ENCODE measurements around the gene FBXW5. TPM values are rescaled to one million over a fixed set of nuclear protein-coding genes. Genes with fewer than 3 reads are reported as not detected.

The FBXW5 gene
- total RNA-seq, 1 donor from 2014 or later, result 62.4 TPM

- DNase-seq (ENCODE audit: low spot score), result no peak
Measured at GRCh38 chr9:136934277-136934676, 10.3 kb downstream of the FBXW5 start.

- no peak for DNase-seq (ENCODE audit: low spot score)
Measured at GRCh38 chr9:136931611-136932130, 12.9 kb downstream of the FBXW5 start.

GRCh38 chr9:136930014-136930413, 14.5 kb downstream of the FBXW5 start:
- no peak for DNase-seq (ENCODE audit: low spot score)

- no peak for DNase-seq (ENCODE audit: low spot score)
Measured at GRCh38 chr9:136928591-136928990, 15.9 kb downstream of the FBXW5 start.

GRCh38 chr9:136927343-136928271, 16.9 kb downstream of the FBXW5 start:
- no peak for DNase-seq (ENCODE audit: low spot score)

GRCh38 chr9:136926749-136927148, 17.8 kb downstream of the FBXW5 start:
- DNase-seq (ENCODE audit: low spot score), result no peak

- DNase-seq (ENCODE audit: low spot score), result no peak
Measured at GRCh38 chr9:136926154-136926704, 18.3 kb downstream of the FBXW5 start.

GRCh38 chr9:136925414-136926153, 19.0 kb downstream of the FBXW5 start:
- no peak for DNase-seq (ENCODE audit: low spot score)

- no peak for DNase-seq (ENCODE audit: low spot score)
Measured at GRCh38 chr9:136923881-136924280, 20.7 kb downstream of the FBXW5 start.

- DNase-seq (ENCODE audit: low spot score), result no peak
Measured at GRCh38 chr9:136922540-136922939, 22.0 kb downstream of the FBXW5 start.

GRCh38 chr9:136921718-136922117, 22.8 kb downstream of the FBXW5 start:
- no peak for DNase-seq (ENCODE audit: low spot score)

- DNase-seq (ENCODE audit: low spot score), result no peak
Measured at GRCh38 chr9:136921307-136921706, 23.2 kb downstream of the FBXW5 start.

- no peak for DNase-seq (ENCODE audit: low spot score)
Measured at GRCh38 chr9:136920734-136921231, 23.8 kb downstream of the FBXW5 start.

- DNase-seq (ENCODE audit: low spot score), result no peak
Measured at GRCh38 chr9:136920069-136920468, 24.5 kb downstream of the FBXW5 start.

GRCh38 chr9:136917902-136918301, 26.6 kb downstream of the FBXW5 start:
- DNase-seq (ENCODE audit: low spot score), result no peak

GRCh38 chr9:136916330-136917184, 28.0 kb downstream of the FBXW5 start:
- DNase-seq (ENCODE audit: low spot score), result no peak

- no peak for DNase-seq (ENCODE audit: low spot score)
Measured at GRCh38 chr9:136915632-136916329, 28.8 kb downstream of the FBXW5 start.

- no peak for DNase-seq (ENCODE audit: low spot score)
Measured at GRCh38 chr9:136913701-136914438, 30.7 kb downstream of the FBXW5 start.

- DNase-seq (ENCODE audit: low spot score), result no peak
Measured at GRCh38 chr9:136910901-136911245, 33.7 kb downstream of the FBXW5 start.

Measured in ureter (tissue), 1 donor.